Tibial nerve (tissue), 4 donors: ENCODE data around the gene PCYOX1L.

Experiments
- CTCF ChIP-seq, 5 experiments: fragments of 200-600 bp in 3 of 5; fragments of 450-650 bp in 2 of 5; sonication (generic) in 3 of 5; IDR thresholded peaks; one replicate each; pipeline ENCODE4 v1.5.1; 2016 to 2019; ENCODE audit warnings: antibody characterized with exemption in 5 of 5, mild to moderate bottlenecking in 3 of 5, moderate library complexity in 2 of 5
- EP300 ChIP-seq, 2 donors: sonication (generic); formaldehyde crosslinking; IDR thresholded peaks; one replicate each; pipeline ENCODE4 v1.6.1; 2017; ENCODE audit warnings: antibody characterized with exemption in 2 of 2, mild to moderate bottlenecking in 1 of 2
- POLR2A ChIP-seq, 2 donors: fragments of 450-650 bp; IDR thresholded peaks; one replicate each; pipeline ENCODE4 v1.6.1; 2017; ENCODE audit warnings: antibody characterized with exemption in 2 of 2, mild to moderate bottlenecking in 2 of 2, moderate library complexity in 2 of 2

- no peak for TF ChIP-seq CTCF (IDR thresholded peaks at IDR 0.05)
- no peak for TF ChIP-seq POLR2A (IDR thresholded peaks at IDR 0.05)
- no peak for TF ChIP-seq EP300 (IDR thresholded peaks at IDR 0.05)
Measured at GRCh38 chr5:149391524-149391923, 33.7 kb downstream of the PCYOX1L start.
